Liver (tissue), 9 donors: ENCODE measurements around the gene IQSEC3. TPM values are rescaled to one million over a fixed set of nuclear protein-coding genes. Genes with fewer than 3 reads are reported as not detected.

Experiments used
- DNase-seq: peaks from one replicate; pipeline ENCODE4 v3.0.0-alpha.2; 2017; ENCODE audit warnings: low spot score
- H3K27ac ChIP-seq, 2 donors: one replicate each; pipeline ENCODE4 v1.7.0; 2013; ENCODE audit warnings: inconsistent platforms in 2 of 2, low read length in 2 of 2, control low read depth in 1 of 2, low read depth in 1 of 2, mild to moderate bottlenecking in 1 of 2
- H3K27me3 ChIP-seq, 4 donors: one replicate each; pipeline versions ENCODE4 v1.6.1 to v1.7.0; 2013; ENCODE audit warnings: low read length in 3 of 4, inconsistent platforms in 1 of 4, mild to moderate bottlenecking in 1 of 4, moderate library complexity in 1 of 4; ENCODE audit not compliant: control insufficient read depth in 4 of 4, insufficient read depth in 4 of 4
- H3K36me3 ChIP-seq, 4 donors: one replicate each; pipeline versions ENCODE4 v1.6.1 to v1.7.0; 2013; ENCODE audit warnings: low read length in 3 of 4, mild to moderate bottlenecking in 3 of 4, low read depth in 1 of 4, moderate library complexity in 1 of 4; ENCODE audit not compliant: control insufficient read depth in 4 of 4, insufficient read depth in 3 of 4
- H3K4me1 ChIP-seq, 4 donors: one replicate each; pipeline versions ENCODE4 v1.6.1 to v1.7.0; 2013; ENCODE audit warnings: low read length in 3 of 4, mild to moderate bottlenecking in 3 of 4, moderate library complexity in 1 of 4; ENCODE audit not compliant: control insufficient read depth in 4 of 4, insufficient read depth in 4 of 4
- H3K4me3 ChIP-seq, 3 donors: one replicate each; pipeline versions ENCODE4 v1.6.1 to v1.7.0; 2013; ENCODE audit warnings: low read length in 3 of 3, control low read depth in 1 of 3, low read depth in 1 of 3, mild to moderate bottlenecking in 1 of 3
- H3K9ac ChIP-seq, 2 donors: one replicate each; pipeline ENCODE4 v1.7.0; 2013; ENCODE audit warnings: low read length in 2 of 2, mild to moderate bottlenecking in 2 of 2, moderate library complexity in 2 of 2, control low read depth in 1 of 2, low read depth in 1 of 2
- H3K9me3 ChIP-seq, 4 donors: one replicate each; pipeline versions ENCODE4 v1.6.1 to v1.7.0; 2013; ENCODE audit warnings: low read length in 3 of 4; ENCODE audit not compliant: control insufficient read depth in 4 of 4
- EGR1 ChIP-seq, 2 donors: IDR thresholded peaks; 2 replicates each; pipeline ENCODE4 v1.6.1; 2016 to 2018; ENCODE audit warnings: antibody characterized with exemption in 2 of 2, low read depth in 2 of 2
- FOXA2 ChIP-seq: IDR thresholded peaks from 2 replicates; pipeline ENCODE4 v1.6.1; 2016; ENCODE audit warnings: antibody characterized with exemption
- GABPA ChIP-seq, 2 donors: IDR thresholded peaks in 1 of 2; conservative IDR thresholded peaks in 1 of 2; 2 replicates each; pipeline ENCODE4 v1.6.1; 2016; ENCODE audit warnings: antibody characterized with exemption in 2 of 2, mild to moderate bottlenecking in 1 of 2, moderate library complexity in 1 of 2
- HNF4G ChIP-seq: IDR thresholded peaks from 2 replicates; pipeline ENCODE4 v1.6.1; 2016; ENCODE audit warnings: antibody characterized with exemption
- NR2F2 ChIP-seq: IDR thresholded peaks from 2 replicates; pipeline ENCODE4 v1.6.1; 2016; ENCODE audit warnings: antibody characterized with exemption
- RAD21 ChIP-seq, 2 donors: IDR thresholded peaks; 2 replicates each; pipeline ENCODE4 v1.6.1; 2016; ENCODE audit warnings: antibody characterized with exemption in 2 of 2, mild to moderate bottlenecking in 2 of 2
- RXRA ChIP-seq, 2 donors: IDR thresholded peaks; 2 replicates each; pipeline ENCODE4 v1.6.1; 2017 to 2018; ENCODE audit warnings: antibody characterized with exemption in 2 of 2, mild to moderate bottlenecking in 1 of 2
- TAF1 ChIP-seq: conservative IDR thresholded peaks from 2 replicates; pipeline ENCODE4 v1.6.1; 2016; ENCODE audit warnings: antibody characterized with exemption, mild to moderate bottlenecking
- YY1 ChIP-seq: IDR thresholded peaks from 2 replicates; pipeline ENCODE4 v1.6.1; 2016; ENCODE audit warnings: antibody characterized with exemption, mild to moderate bottlenecking
- WGBS: extraction: QIAGEN DNeasy Blood & Tissue Kit; methylation state at CpG from one replicate; pipeline ENCODE4 v1.1.7; 2013; 5-methylcytosine and 5-hydroxymethylcytosine counted together
- polyA plus RNA-seq, 2 donors: library from polyadenylated mRNA; stranded (reverse) in 1 of 2; unstranded in 1 of 2; fragments of 200-250 nt in 1 of 2; fragments of >200 nt in 1 of 2; fragmentation: Nextera tagmentation in 1 of 2; extraction: Ambion mirVana in 1 of 2; gene quantifications; one replicate each; pipeline versions ENCODE4 v1.2.1 to v1.2.3, GENCODE V29; 2013 to 2015
- total RNA-seq, 2 donors: library from RNA; depleted of rRNA; stranded (reverse); fragments of >200 nt; gene quantifications; one replicate each; pipeline ENCODE4 v1.2.3, GENCODE V29; 2014
- TF ChIP-seq, protein P1 (sequence below): IDR thresholded peaks from 2 replicates; pipeline ENCODE4 v1.6.1; 2016; ENCODE audit warnings: antibody characterized with exemption
- donor health status: healthy.
- donor health status: healthy.
- donor health status: healthy.
- donor health status: healthy.
- donor health status: healthy.

IQSEC3 gene
- total and polyA plus RNA-seq, 4 donors, result under 0.01 to 0.79 (median 0.48) TPM

DNA sequence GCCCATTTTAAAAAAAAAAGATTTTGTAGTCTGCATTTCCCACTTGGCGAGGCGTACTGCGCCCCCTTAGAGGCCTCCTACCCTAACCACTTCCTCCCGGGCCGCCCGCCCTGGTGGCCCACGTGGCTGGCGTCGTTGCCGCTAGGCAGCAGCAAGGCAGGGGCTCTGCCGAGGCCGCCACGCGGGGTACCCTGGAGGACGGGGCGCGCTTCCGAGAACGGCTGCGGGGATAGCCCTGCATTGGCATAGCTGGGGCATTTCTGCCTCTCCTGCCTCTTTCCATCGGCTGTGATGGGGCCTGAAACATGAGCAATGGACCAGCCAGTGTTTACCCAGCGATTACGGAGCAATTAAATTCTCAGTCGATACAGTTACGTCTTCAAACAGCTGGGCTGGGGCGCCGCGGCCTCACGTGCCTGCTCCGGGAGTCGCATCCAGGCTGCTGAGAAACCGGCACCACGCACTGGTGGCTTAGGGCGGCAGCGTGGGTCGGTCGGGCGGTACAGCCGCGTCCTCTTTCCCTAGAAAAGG is 38.0 kb downstream of the IQSEC3 start:
- H3K27me3 ChIP-seq, result peaks cover 0 to 2% (median 0%) of the 10 kb centered on the region in 4 donors
- no peak overlapping the region for H3K27ac ChIP-seq
- H3K9me3 ChIP-seq, result no peaks in the 10 kb centered on the region
- H3K4me1 ChIP-seq, result no peaks in the 10 kb centered on the region
- no peak overlapping the region for H3K9ac ChIP-seq
- H3K36me3 ChIP-seq, result no peaks in the 10 kb centered on the region
- 50% methylated on average over 40 of the region's 40 CpGs for WGBS
- DNase-seq, result no peak
- H3K4me3 ChIP-seq, result no peak overlapping the region
- no peak for TF ChIP-seq YY1
- no peak for TF ChIP-seq EGR1 (IDR thresholded peaks at IDR 0.05; ENCODE audit: low read depth in 2 of 2)
- TF ChIP-seq, protein P1, sequence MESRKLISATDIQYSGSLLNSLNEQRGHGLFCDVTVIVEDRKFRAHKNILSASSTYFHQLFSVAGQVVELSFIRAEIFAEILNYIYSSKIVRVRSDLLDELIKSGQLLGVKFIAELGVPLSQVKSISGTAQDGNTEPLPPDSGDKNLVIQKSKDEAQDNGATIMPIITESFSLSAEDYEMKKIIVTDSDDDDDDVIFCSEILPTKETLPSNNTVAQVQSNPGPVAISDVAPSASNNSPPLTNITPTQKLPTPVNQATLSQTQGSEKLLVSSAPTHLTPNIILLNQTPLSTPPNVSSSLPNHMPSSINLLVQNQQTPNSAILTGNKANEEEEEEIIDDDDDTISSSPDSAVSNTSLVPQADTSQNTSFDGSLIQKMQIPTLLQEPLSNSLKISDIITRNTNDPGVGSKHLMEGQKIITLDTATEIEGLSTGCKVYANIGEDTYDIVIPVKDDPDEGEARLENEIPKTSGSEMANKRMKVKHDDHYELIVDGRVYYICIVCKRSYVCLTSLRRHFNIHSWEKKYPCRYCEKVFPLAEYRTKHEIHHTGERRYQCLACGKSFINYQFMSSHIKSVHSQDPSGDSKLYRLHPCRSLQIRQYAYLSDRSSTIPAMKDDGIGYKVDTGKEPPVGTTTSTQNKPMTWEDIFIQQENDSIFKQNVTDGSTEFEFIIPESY, result no peak
- TF ChIP-seq RXRA (IDR thresholded peaks at IDR 0.05), result no peak
- no peak for TF ChIP-seq HNF4G
- no peak for TF ChIP-seq NR2F2
- TF ChIP-seq GABPA (IDR thresholded peaks at IDR 0.05 in 1 of 2, conservative IDR thresholded peaks at IDR 0.05 in 1 of 2), result no peak

DNA sequence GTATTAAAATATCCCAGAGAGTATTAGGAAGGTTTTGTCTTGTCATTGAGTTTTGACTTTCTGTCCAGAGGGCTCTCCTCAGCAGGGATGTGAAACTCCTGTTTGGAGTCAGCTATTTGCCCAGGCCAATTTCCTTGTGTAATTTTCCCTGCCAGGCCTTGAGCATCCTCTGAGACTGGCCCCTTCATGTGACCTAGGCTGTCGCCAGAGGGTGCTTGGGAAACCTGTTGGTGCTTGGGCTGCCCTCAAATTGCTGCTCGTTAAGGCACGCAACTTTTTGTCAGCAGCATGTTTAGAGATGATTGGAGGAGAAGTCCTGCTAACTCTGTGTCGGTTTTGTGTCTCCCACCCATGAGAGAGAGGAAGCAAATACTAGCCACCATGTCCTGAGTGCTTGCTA is 39.1 kb downstream of the IQSEC3 start:
- Histone ChIP-seq H3K9ac (no peak overlapping the region), H3K4me1 (no peaks in the 10 kb centered on the region), H3K36me3 (no peaks in the 10 kb centered on the region), H3K27me3 (no peaks in the 10 kb centered on the region), H3K9me3 (no peaks in the 10 kb centered on the region), H3K4me3 (no peak overlapping the region), H3K27ac (no peak overlapping the region)
- no peak for DNase-seq
- no peak for TF ChIP-seq HNF4G
- 73% methylated on average over 4 of the region's 4 CpGs for WGBS

DNA sequence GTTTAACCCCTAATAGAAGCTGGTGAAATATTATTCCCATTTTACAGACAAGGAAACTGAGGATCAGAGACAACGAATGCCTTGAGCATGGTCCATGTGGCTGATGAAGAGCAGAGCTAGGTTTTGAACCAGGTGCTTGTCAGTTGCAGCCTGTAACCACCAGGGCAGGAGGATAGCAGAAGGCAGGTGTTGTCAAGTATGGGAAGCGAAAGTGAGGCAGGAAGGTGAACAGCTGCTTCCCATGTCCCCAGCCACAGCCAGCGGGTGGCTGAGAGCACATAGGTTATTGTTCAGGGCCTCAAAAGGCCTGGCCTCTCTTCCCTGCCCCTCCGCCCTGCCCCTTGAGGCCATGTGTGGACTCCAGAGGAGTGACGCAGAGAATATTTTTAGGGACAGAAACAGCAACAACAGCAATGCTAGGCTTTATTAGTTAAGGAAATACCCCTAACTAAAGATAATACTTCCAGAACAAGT is 39.6 kb downstream of the IQSEC3 start:
- Histone ChIP-seq H3K27ac (no peak overlapping the region), H3K9me3 (no peaks in the 10 kb centered on the region), H3K4me3 (no peak overlapping the region), H3K4me1 (peaks cover 0 to 3% (median 2%) of the 10 kb centered on the region in 4 donors), H3K9ac (no peak overlapping the region), H3K36me3 (no peaks in the 10 kb centered on the region), H3K27me3 (no peaks in the 10 kb centered on the region)
- no peak for DNase-seq
- TF ChIP-seq EGR1 (IDR thresholded peaks at IDR 0.05; ENCODE audit: low read depth in 2 of 2) (no peak), NR2F2 (peak; percentile 55), FOXA2 (no peak)
- WGBS, result 76% methylated on average over 5 of the region's 5 CpGs

DNA sequence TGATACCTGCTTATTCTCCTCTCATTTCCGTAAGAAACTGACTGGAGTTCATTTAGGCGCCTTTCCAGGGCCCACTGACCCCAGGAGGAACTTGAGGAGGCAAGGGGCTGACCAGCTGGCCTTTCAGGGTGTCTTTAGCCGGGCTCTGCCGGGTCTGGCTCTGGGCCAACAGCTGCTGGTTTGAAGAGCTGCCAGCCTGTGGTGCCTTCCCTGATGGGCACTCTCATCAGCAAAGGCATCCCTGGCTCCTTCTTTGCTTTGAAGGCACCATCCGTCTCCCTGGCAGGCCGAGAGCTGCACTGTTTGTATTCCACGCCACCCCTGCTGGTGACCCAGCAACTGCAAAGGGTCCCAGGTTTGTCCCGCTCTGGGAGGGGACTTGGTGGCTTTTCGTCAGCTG is 42.0 kb downstream of the IQSEC3 start:
- Histone ChIP-seq H3K36me3 (no peaks in the 10 kb centered on the region), H3K27me3 (no peaks in the 10 kb centered on the region), H3K9ac (no peak overlapping the region), H3K27ac (no peak overlapping the region), H3K9me3 (no peaks in the 10 kb centered on the region), H3K4me3 (no peak overlapping the region), H3K4me1 (peaks cover 0 to 9% (median 5%) of the 10 kb centered on the region in 4 donors)
- TF ChIP-seq FOXA2 (no peak), RAD21 (IDR thresholded peaks at IDR 0.05) (no peak), GABPA (IDR thresholded peaks at IDR 0.05 in 1 of 2, conservative IDR thresholded peaks at IDR 0.05 in 1 of 2) (no peak), TAF1 (no peak)
- no peak for DNase-seq
- 58% methylated on average over 9 of the region's 9 CpGs for WGBS
